Gastroesophageal sphincter (tissue), 3 donors: ENCODE data around the gene TMEM178B.

ENCODE experiments used
- POLR2A ChIP-seq, 2 donors: fragments of 450-650 bp; IDR thresholded peaks; one replicate each; pipeline ENCODE4 v1.6.1; 2017; ENCODE audit warnings: antibody characterized with exemption in 2 of 2, mild to moderate bottlenecking in 2 of 2, moderate library complexity in 1 of 2
- POLR2AphosphoS5 ChIP-seq: sonication (generic); formaldehyde crosslinking; IDR thresholded peaks from one replicate; pipeline ENCODE4 v1.6.1; 2017; ENCODE audit warnings: antibody characterized with exemption
- TF ChIP-seq, protein P1 (sequence below), 4 experiments: fragments of 200-600 bp in 2 of 4; fragments of 450-650 bp in 2 of 4; sonication (generic) in 1 of 4; IDR thresholded peaks; one replicate each; pipeline ENCODE4 v1.5.1; 2017 to 2019; ENCODE audit warnings: antibody characterized with exemption in 4 of 4, mild to moderate bottlenecking in 2 of 4, moderate library complexity in 2 of 4

GRCh38 chr7:141442781-141443180 is 368.9 kb downstream of the TMEM178B start:
- TF ChIP-seq POLR2A (IDR thresholded peaks at IDR 0.05) (no peak), POLR2AphosphoS5 (no peak)
- TF ChIP-seq, protein P1, sequence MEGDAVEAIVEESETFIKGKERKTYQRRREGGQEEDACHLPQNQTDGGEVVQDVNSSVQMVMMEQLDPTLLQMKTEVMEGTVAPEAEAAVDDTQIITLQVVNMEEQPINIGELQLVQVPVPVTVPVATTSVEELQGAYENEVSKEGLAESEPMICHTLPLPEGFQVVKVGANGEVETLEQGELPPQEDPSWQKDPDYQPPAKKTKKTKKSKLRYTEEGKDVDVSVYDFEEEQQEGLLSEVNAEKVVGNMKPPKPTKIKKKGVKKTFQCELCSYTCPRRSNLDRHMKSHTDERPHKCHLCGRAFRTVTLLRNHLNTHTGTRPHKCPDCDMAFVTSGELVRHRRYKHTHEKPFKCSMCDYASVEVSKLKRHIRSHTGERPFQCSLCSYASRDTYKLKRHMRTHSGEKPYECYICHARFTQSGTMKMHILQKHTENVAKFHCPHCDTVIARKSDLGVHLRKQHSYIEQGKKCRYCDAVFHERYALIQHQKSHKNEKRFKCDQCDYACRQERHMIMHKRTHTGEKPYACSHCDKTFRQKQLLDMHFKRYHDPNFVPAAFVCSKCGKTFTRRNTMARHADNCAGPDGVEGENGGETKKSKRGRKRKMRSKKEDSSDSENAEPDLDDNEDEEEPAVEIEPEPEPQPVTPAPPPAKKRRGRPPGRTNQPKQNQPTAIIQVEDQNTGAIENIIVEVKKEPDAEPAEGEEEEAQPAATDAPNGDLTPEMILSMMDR (IDR thresholded peaks at IDR 0.05) = no peak
